TTC549 (cell line): Measurements from ENCODE around the gene AP2A2.
"Not testable (repeated sequence)": the region's sequence is repeated elsewhere in the genome, so short reads cannot be mapped to it uniquely, and the experiment has no call there.

Experiments
- FAIRE-seq: peaks from 2 replicates; lab custom pipeline; 2012; peaks lifted over from hg19 to GRCh38; lab: Jason Lieb, UNC

AP2A2 gene

DNA sequence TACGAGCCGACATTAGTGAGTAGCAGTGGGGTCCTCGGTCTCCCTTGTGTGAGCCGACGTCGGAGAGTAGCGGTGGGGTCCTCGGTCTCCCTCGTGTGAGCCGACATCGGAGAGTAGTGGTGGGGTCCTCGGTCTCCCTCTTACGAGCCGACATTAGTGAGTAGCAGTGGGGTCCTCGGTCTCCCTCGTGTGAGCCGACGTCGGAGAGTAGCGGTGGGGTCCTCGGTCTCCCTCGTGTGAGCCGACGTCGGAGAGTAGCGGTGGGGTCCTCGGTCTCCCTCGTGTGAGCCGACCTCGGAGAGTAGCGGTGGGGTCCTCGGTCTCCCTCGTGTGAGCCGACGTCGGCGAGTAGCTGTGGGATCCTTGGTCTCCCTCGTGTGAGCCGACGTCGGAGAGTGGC lies 49.7 kb downstream of the AP2A2 start:
- not testable (repeated sequence) for FAIRE-seq

DNA sequence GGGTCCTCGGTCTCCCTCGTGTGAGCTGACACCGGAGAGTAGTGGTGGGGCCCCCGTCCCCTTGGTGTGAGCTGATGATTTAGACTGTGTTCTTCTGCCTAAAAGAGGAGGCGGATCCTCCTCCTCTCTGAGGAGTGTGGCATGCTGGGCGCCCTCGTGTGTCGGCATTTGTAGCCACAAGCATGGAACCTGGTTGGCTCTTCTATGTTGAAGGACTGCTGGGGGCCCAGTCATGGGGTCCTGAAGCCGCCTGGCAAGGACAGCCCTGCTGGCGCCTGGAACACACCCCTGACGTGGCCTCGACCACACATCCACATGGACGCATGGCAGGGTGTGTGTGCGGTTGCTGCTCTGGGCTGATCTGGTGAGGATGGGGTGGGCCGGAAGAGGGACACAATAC lies 50.2 kb downstream of the AP2A2 start:
- FAIRE-seq: no peak

DNA sequence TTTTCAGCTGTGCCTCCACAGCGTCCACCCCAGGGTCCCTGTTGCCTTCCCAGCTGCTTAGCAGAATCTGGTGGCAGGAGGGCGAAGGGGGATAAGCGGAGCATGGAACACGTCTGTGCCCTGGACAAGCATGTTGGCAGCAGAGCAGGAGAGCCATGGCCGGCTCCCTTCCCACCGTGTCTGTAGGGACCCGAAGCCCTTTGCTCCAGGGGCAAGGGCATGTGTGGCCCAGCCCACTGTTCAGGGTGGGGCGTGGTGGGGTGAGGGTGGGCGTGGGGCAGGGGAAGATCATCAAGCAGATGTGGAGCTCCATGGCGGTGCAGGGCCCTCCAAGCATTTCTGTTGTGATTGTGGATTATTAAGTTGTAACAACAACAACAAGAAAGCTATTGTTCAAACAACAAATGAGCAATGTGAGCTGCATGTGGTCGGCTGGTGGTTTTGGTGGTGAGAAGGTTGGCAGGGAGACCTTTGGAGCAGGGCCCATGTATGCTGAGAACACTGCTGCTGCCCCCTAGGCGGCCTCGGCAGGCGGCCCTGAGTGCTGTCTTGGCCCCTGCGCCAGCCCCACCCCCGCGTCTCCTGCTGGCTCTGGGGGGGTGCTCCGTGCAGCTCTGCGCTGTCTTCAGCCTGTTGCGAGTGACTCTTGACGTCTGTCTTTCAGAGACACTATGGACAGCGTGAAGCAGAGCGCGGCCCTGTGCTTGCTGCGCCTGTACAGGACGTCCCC lies 50.9 kb downstream of the AP2A2 start:
- no peak for FAIRE-seq

DNA sequence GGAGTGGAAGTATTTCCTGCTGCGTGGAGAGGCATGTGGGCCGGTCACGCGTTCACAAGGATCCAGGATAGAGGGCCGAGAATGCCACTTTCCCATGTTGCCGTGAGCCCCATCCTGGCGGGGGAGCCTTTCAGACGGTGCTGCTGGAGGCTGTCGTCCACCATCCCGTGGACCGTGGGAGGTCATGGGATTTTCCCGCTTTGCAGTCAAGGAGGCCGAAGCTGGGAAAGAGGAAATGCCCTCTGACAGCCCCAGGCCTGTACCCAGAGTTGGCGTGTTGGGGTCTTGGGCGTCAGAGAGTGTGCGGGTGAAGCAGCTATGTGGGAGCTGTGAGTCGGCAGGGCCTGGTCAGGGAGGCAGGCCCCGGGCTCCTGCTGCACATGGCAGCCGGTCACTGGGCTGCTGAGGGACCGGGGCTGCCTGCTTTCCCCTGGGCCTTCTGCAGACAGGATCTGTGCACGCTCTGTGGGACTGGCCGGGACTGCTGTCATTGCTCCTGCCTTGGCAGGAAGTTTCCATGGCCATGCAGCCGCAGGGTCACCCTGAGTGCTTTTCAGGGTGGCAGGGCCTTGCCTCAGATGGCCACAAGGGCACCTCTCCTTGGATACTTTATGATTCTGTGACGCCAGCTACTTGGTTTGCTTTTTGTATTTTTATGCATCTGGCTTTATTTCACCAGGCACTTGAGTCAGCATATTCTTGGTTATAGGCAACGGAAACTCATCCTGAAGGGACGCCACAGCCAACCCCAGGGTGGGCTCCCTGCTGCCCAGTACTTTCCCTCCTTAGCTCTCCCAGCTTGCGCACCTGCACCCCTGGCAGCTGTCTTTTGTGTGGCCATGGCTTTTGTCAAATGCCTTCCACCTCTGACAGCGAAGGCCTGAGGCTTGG lies 52.4 kb downstream of the AP2A2 start:
- FAIRE-seq: no peak

DNA sequence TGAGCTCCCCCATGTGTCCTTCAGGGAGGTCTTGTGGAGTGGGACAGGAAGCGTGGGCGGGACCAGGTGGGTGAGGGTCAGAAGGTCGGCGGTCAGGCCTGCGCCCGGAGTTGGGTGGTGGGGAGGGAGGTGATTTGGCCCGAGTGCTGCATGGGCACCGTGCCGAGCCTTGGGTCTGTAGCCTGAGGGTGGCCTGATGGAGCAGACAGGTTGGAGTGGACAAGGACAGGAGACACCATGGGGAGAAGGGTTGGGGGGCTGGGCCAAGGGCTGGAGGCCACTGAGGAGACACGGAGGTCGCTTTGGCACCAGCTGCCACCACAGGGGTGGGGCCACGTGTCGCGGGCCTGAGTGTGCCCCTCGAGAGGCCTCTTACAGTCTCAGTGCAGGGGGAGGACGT lies 53.1 kb downstream of the AP2A2 start:
- FAIRE-seq: no peak

DNA sequence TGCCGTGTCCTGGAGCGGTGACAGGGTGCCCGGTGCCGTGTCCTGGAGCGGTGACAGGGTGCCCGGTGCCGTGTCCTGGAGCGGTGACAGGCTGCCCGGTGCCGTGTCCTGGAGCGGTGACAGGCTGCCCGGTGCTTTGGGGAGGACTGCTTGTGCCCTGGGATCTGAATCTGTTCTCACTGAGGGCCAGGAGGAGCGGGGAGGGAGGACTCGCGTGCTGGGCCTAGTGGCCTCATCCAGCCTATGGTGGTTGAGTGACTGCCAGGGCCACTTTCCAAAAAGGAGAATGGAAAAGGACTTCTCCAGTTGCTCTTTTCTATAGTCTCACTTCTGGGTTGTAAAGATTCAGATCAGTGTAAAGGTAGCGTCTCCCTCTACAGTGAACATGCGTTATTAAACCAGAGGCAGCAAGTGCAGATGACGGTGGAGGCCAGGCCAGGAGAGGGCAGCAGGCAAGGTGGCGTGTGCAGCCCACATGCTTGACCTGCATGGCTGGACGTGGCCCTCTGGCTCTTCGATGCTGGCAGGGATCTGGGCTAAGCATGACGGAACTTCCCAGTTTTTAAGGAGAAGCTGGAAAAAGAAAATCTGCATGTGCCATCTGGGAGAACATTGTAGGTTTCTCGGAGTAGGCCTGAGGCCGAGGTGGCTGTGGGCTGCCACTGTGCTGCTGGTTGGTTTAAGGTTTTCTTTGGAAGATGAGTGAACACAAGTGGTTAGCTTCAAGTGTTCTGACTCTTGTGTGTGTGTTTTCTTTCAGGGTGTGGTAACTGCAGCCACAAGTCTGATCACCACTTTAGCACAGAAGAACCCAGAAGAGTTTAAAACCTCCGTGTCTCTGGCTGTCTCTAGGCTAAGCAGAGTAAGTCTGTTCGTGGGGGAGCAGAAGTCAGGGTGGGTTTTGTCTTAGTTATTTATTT lies 55.0 kb downstream of the AP2A2 start:
- FAIRE-seq: no peak

DNA sequence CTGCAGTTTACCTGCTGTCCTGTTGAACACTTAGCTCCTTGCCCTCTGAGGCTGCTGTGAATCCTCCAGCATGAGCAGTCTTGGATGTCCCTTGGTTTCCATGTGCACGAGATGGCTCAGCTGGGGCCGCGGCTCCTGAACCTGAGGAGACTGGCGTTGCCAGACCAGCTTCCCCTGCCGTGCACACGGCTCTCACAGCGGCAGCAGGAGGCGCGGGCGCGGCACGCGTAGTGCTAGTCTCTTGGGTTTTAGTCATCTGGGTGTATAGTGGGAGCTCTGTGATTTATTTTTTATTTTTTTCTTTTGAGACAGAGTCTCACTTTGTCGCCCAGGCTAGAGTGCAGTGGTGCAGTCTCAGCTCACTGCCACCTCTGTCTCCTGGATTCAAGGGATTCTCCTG lies 56.1 kb downstream of the AP2A2 start:
- FAIRE-seq: no peak

DNA sequence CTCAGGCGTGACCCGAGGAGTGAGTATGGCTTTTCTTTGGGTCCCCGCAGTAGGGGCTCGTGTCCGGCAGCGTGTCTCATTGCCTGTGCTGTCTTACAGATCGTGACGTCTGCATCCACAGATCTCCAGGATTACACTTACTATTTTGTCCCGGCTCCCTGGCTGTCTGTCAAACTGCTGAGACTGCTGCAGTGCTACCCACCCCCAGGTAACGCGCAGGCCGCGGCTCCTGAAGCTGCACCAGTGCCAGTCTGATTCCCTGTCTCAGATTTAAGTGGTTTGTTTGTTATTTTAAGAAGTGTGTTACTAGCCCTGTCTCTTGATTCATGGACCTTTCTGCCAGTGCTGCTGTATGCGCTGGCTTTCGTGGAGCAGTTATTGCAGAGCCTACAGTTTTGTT lies 58.9 kb downstream of the AP2A2 start:
- FAIRE-seq: no peak

DNA sequence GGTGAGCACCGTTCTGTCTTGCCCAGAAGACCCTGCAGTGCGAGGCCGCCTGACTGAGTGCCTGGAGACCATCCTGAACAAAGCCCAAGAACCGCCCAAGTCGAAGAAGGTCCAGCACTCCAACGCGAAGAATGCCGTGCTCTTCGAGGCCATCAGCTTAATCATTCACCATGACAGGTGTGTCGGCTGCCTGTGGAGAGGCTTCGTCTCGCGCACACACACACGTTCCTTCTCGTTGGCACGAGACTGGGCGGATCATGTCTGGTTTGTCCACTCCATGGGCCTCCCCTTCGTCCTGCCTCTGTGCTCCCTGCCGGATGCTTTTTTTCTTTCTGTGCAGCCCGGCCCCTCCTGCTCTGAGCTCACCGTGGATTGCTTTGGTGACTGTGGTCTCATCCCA lies 59.7 kb downstream of the AP2A2 start:
- no peak for FAIRE-seq

DNA sequence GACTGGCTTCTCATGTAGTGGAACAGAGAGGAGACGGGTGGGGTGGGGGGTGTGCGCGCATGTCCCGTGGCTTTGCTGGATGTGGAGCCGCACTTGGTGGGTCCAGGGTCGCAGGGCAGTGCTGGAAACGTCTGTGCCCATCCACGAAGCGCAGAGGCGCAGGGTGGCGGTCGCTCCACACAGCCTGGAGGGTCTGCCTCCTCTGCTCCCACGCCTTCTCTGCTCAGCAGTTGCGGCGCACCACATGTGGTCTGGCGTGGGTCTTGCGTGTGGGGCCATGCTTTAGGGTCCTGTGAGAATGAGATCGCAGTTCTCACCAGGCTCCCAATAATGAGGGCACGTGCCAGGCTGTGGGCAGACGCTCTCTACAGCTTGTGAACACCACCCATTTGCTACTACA lies 60.2 kb downstream of the AP2A2 start:
- no peak for FAIRE-seq

DNA sequence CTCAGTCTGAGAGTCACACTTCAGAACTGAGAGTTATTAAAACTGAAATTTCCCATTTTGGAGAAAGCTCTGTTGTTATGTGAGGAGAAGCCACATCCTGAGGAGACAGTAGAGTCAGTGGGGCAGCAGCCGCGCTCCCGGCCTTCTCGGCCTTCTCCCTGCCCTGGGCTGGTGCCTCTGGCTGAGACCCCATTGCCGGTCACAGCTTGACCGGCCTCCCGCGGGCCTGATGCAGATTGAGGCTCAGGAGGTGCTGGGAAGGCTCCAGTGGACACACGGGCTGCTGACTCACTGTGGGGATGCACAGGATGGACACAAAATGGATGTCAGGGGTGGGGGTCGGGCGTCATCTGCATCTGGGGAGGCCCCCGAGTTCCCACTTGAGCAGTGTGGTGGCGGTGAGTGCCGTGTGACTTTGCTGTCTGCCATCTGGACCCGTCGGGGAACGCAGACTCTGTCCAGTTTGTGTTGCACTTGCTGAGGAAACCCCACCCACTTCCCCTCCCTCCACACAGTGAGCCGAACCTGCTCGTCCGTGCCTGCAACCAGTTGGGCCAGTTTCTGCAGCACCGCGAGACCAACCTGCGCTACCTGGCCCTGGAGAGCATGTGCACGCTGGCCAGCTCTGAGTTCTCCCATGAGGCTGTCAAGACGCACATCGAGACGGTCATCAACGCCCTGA lies 60.7 kb downstream of the AP2A2 start:
- no peak for FAIRE-seq

DNA sequence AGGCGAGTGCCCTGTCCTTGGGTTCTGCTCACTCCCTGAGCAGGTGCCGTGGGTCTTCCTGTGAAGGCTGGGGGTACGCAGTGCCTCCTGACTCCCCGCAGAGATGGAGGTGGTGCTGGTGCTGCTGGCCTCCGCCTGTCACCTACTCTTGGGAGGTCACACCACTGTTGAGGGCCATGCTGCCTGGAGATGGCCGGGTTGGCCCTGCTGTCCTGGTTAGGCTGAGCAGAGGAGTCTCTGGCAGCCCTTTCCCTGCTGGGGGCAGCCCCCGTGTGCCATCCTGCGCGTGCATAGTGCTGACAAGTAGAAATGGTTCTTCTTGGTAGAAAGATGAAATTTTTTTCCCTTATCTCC lies 61.3 kb downstream of the AP2A2 start:
- FAIRE-seq: no peak

DNA sequence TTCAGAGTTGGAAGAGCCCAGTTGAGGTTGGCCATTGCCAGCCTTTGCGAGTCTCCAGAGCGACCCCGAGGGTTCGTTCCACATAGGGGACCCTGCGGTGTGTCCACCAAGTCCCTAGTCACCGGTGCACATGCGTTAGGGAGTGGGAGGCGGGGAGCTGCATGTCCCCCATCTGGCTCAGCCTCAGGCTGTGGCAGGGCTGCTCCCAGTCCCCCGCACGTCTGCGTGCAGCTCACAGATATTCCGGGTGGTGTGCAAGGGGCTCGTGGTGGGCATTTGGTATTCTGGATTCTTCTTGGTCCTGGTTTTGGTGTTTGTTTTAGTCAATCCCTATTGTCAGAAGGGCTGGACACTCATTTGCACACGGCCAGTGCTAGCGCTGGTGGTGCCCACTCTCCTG lies 62.0 kb downstream of the AP2A2 start:
- FAIRE-seq: no peak

DNA sequence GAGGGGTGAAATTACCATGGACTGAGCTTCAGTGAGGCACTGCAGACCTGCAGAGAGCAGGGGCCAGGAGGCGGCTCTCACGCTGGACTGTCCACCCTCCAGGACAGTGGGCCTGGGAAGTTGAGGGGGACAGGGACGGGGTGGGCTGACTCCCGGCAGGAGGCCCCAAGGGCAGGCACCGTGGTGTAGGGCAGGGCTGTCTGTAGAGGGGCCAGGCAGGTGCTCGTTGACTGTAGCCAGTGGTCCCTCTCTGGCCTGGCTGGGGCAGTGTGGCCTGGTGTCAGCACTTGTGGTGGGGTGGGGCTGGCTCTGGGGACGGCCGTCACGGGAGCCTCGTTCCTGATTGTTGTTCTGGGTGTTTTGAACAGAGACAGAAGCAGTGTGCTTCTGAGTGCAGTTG lies 64.4 kb downstream of the AP2A2 start:
- no peak for FAIRE-seq

DNA sequence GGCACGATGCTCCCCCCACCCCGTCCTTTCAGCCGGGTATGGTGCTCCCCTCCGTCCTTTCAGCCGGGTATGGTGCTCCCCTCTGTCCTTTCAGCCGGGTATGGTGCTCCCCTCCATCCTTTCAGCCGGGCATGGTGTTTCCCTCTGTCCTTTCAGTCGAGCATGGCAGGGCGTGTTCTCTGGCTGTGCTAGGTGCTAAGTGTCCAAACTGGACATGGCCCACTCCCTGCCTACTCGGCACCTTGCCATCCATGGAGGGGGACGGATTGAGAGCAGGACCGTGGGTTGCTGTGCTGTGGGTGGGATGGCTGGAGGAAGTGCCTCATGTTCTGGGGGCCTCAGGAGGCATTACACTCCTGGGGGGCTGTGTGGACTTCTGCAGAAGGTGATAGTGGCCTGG lies 65.4 kb downstream of the AP2A2 start:
- no peak for FAIRE-seq

DNA sequence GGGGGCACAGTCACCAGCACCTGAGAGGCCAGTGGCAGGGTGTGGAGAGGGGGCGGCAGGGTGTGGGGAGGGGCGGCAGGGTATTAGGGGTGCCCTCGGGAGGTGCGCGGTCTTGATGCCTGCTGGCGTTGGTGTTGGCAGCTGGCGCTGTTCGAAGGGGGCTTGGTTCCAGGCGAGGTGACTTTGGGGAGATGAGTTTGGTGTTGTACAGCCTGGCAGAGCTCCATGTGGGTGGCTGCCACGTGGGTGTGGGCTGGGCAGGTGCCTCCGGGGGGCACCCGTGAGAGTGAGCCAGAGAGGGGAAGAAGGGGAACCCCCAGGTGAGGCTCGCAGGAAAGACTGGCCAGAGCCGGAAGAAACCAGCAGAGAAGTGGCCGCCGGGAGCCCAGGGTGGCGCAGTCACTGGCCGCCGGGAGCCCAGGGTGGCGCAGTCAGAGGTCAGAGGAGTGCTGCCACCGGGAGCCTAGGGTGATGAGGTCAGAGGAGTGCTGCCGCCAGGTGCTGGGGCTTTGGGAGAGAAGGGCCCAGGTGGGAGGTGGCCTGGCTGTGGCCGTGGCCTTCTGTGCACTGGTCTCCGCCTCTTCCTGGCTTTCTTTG lies 66.1 kb downstream of the AP2A2 start:
- no peak for FAIRE-seq

DNA sequence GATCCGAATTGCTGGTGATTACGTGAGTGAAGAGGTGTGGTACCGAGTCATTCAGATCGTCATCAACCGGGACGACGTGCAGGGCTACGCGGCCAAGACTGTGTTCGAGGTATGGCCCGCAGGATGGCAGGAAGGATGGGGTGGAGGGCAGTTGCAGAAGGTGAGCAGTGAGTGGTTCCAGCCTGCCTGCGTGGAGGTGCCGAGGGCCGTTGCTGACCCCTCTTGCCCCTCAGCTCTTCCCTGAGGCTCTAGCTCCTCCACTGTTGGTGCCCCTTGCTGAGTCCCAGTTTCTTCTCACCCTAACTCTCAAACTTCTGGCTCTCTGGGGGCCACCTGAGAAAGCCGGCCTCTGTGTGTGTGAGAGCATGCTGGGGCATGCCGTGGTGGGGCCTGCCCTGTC lies 66.9 kb downstream of the AP2A2 start:
- FAIRE-seq: no peak

DNA sequence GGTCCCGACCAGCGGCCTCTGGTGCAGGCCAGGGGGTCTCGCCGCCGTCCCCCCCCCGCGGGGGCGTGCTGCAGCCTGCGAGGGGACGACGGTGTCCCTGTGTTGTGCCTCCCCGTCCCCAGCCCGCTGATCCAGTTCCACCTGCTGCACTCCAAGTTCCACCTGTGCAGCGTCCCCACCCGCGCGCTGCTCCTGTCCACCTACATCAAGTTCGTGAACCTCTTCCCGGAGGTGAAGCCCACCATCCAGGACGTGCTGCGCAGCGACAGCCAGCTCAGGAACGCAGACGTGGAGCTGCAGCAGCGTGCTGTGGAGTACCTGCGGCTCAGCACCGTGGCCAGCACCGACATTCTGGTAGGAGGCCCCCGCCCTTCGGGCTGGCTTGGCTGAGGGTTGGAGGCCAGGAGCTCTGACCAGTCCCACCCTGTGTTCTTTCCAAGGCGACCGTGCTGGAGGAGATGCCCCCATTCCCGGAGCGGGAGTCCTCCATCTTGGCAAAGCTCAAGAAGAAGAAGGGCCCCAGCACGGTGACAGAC lies 68.0 kb downstream of the AP2A2 start:
- FAIRE-seq: no peak

DNA sequence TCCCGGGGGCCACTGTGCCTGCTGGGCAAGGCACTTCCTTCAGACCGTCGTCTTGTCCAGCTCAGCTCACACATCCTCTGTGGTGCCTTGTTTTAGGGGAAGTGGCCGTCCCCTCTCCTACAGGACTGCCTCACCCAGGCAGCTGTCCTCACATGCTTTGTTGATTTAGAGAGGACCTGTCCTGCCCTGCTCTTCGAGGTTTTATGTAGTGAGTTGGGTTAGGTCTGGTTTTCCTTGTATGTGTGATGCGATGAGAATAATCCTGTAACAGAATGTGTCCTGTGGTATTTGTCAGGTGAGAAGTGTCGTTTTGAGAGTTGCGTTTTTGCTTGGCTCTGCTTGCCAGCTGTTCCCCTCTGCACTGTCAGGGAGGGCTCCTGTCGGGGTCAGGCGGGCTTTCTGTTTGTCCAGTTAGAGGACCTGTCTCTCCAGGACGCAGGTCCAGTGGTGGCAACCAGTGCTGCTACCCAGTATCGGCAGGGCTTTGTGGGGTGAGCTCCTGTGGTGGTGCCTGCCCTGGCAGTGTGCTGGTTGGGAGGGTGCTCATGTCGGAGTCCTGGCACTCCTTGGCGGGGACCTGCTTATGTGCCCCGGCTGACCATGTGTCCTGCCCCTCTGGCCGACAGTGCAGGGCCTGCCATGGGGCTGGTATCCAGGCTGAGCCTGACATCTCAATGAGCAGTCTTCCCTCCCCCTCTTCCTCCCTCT lies 69.5 kb downstream of the AP2A2 start:
- FAIRE-seq: no peak

DNA sequence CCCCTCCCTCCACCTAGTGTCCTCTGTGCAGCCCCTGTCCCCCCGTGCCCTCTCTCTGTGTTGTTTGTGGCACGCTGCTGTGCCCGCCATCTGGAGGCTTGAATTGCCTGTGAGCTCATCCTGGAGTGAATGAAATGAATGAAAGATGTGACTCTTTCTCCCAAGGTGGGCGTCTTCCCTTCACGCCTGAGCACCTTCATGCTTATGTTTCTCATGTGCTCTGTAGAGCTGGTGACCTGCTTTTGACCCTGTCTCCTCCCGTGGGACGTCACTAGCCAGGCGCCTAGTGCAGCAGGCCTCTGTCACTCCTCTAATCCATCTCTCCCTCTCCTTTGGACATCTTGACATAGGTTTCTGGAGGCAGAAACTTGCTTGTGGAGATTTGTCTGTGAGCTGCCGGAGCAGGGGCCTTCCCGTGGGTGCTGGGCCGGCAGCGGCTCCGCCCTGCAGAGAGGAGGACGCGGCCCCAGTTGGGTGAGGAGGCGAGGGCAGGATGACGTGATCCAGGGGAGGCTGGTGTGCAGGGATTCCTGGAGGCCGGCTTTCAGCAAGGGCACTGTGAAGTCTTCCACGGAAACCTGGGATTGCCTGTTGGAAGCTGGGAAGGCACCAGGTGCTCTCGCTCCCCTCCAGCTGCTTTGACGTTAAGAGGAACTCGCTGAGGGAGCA lies 70.2 kb downstream of the AP2A2 start:
- no peak for FAIRE-seq
